HG03342 (cell line): ENCODE data around the gene HIGD1A.

Experiments used
- ATAC-seq: cut with Tn5 transposase; IDR thresholded peaks from one replicate; pipeline ENCODE4 v1.9.1; 2021; ENCODE audit warnings: mild to moderate bottlenecking, moderate library complexity; ENCODE audit not compliant: unreplicated experiment

The HIGD1A gene

DNA sequence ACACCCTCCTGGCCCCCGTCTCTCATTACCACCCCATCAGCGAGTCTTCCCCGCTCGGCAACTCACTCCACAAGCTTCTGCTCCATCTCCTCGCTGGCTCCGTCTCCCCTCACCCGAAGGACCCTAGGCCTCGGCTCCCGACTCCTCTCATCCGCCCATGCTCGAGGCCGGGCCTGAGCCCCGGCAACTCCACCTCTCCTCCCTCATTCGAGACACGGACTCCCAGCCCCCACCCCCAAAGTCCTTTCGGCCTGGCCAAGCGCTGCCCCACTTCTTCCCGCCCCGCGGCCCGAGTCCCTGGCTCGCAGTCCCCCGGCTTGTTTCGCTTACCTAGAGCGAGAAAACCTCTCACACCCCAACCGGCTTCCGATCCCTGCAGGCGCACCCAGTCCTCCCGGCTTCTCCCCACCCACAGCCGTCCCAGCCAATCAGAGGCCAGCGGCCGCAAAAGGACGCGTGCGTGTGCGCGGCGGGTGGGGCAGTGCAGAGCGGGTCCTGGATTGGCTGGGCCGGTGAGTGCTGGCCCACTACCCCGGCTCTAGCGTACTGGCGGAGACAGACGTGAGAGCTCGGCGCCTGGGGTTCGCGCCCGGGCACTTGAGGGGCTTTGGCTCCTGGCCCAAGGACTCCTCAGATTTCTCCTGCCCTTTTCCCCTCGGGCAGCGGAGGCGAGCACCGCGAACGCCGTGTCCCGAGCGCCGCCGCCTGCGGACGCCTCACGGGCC is at the start of gene HIGD1A:
TSS of gene HIGD1A (minus strand) at position 385 of the 725 bp plus-strand sequence. CDS start 10,237 bp downstream, outside the sequence.
- ATAC-seq = peak; percentile 99

DNA sequence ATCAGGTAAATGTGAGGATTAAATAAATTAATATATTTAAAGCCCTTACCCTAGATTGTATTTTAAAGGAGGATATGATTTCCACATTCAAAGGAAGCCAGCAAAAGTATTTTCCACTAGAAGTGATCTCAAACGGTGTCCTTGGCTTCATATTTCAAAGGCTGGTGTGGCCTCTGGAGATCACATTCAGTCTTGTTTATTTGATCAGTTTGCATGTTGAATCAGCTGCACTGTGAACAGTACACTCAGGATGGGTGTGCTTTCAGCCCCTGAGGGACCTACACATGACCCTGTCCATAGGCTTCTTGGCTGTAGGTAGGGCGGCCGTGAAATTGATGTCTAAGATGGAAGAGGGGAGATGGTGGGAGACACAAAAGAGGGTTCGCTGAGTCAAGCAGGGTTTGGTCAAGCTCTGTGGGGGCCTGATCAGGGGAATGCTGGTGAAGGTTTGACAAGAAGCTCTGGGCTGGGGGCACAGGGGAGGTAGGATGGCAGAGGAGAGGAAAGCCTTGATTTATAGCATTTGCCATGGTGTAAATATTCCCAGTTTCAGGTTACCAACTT is 49.5 kb upstream of the HIGD1A start:
- no peak for ATAC-seq

DNA sequence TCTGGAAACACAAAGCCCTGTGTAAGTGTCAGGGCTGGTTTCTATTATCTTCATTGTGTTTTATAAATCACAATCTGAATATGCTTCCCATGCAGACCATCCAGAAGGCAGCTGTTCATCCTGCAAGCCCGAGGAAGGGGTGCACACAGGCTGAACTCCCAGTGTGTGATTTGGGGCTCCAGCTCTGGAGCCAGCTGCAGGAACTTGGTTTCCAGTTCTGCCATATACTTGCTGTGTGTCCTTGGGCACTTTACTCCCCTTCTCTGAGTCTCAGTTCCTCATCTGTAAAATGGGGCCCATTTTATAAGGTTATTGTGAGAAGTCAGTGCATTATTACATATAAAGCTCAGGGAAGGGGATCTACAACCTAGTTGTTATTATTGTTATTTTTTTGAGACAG is 48.8 kb upstream of the HIGD1A start:
- ATAC-seq = no peak

DNA sequence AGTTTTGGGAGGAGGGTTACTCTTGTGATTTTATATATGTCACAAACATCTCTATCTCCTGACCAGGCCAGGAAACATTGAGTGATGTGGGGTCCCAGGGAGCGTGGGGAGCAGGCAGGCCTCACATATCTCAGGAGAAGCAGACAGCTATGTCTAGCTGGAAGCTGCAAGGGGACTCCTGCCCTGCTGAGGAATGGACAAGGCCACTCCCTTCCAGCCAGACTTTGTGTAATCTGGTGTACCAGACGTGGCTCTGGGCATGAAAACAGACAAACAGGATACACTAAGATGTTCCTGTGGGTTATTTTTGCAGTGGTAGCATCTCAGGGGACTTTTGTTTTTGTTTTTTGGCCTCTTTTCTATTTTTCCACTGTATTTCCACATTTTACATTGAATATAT is 48.2 kb upstream of the HIGD1A start:
- no peak for ATAC-seq

DNA sequence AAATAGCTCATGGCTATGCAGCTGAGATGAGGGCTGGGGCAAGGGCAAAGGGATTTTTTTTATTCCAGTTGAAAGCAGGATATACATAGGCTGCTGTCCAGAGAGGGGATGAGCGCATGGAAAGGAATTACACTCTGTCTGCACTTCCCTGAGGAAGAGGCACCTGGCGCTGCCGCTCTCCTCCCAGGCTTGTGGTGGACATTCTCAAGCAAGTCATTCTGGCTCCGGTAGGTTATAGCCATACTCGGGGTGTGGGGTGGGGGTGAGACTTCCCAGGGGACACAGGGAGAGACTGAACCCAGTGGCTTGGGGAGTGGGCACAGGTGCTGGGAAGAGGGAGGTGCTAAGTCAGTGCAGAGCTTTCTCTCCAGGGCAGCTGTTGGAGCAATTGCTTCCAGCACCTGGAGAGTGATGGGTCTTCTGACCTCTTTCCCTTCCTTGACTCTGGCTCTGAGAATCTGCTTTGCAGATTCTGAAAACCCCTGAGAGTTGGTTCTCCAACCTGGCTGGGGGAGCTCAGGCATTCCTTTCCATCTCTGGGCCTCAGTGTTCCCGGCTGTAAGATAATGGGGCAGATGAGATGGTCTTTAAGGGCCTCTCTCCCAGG is 47.0 kb upstream of the HIGD1A start:
- ATAC-seq = no peak

DNA sequence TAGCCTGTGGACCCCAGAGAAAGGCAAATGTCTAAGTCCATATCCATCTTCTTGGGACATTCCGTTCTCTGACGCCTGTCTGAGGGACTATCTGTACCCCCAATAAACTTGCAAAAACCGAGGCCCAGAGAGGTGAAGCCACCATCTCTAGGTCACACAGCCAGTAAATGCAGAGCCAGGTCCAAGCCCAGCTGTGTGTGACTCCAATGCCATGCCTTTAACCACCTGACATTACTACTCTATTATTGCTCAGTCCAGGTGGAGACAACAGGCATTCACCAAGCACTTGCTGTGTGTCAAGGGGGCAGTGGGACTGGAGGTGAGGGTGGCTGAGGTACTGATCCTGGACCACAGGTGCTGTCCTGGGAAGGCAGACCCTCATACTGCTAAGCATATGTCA is 46.0 kb upstream of the HIGD1A start:
- ATAC-seq = no peak

DNA sequence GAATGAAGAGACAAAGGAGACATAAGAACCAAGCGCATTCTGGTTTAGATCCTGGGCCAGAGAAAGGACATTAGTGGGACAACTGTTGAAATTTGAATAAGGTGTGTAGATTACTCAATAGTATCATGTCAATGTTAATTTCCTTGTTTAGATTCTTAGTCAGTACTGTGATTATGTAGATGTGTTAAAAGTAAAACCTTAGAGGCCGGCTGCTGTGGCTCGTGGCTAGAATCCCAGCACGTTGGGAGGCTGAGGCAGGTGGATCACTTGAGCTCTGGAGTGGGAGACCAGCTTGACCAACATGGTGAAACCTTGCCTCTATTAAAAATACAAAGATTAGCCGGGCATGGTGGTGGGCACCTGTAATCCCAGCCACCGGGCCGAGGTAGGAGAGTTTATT is 44.7 kb upstream of the HIGD1A start:
- no peak for ATAC-seq

DNA sequence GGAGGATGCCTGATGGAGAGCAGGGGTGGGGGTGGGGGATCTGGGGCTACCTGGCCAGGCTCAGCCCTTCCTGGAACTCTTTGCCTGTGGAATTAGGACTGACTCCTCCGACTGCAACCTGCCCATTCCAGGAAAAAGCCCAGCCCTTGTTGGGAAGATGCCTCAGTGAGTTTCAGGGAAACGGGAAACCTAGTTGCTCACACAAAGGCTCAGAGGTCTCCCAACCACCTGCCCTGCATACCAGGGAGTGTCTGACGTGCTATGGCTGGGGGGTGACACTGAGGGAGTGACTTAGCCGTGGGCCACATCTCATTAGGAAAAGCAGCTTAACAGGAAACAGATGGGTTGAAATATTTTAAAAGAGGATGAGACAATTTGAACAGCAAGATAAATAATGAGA is 43.4 kb upstream of the HIGD1A start:
- ATAC-seq = no peak

DNA sequence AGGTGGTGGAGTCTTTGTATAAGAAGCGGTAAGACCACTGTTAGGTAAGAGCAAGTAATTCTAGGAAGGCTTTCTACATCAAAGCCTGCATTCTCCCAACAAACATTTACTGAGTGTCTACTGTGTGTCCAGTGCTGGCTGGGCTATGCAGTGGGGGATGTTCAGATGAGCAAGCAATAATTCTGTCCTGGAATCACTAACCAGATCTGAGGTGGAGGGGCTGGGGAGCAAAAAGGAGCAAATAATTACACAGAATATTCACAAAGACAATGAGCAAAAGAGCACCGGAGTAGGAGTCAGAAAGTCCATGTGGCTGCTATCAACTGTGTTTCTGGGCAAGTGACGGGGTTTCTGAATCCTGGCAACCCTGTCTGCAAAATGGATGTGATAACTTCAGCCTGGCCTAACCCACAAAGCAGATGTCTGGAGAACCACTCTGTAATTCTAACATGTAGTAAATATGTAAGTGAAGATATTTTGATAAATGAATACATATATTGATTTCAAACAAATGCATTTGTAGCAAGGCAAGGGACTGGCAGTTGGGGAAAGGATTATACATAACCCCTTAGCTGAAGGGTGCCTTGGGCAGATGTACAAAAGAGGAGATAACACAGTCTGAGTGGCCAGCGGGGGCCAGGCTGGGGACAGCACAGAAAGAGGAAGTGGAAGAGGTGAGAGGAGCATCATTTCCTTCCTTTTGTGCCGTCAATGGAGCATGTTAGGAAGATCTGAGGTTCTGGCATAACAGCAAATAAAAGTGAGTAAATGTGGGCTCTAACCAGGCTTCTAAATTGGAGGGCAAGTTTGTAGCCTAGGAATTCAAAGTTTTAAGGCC is 42.6 kb upstream of the HIGD1A start:
- no peak for ATAC-seq

DNA sequence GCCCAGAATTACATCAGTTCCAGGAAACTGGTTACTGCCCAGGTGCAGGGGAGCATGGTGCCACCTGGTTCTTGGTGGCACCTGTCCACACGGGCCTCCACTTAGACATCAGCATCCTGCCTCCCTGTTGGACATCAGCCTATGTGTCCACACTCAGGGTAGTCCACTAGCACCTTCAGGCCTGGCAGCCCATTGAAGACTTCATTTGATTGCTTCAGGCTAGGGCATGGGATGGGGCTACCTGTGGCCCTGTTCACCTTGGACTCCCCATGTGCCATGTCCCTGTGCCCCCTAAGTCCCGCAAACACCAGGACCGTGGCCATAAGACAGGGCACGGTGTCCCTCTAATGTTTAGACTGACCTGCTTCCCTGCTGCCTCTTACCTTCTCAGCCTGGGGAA is 40.5 kb upstream of the HIGD1A start:
- ATAC-seq = no peak

DNA sequence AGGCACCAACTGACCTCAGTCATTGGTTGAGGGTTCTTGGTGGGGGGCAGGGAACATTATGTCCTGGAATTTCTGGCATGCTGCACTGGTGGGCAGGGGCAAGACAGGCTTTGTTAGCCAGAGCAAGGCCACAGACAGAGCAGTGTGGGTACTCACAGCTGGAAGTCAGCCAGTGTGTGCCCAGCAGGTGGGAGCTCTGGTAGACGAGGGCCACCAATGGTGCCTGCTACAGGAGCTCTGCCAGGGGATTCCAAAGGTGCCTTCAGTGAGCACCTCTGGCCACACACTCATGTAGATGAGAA is 40.1 kb upstream of the HIGD1A start:
- no peak for ATAC-seq

DNA sequence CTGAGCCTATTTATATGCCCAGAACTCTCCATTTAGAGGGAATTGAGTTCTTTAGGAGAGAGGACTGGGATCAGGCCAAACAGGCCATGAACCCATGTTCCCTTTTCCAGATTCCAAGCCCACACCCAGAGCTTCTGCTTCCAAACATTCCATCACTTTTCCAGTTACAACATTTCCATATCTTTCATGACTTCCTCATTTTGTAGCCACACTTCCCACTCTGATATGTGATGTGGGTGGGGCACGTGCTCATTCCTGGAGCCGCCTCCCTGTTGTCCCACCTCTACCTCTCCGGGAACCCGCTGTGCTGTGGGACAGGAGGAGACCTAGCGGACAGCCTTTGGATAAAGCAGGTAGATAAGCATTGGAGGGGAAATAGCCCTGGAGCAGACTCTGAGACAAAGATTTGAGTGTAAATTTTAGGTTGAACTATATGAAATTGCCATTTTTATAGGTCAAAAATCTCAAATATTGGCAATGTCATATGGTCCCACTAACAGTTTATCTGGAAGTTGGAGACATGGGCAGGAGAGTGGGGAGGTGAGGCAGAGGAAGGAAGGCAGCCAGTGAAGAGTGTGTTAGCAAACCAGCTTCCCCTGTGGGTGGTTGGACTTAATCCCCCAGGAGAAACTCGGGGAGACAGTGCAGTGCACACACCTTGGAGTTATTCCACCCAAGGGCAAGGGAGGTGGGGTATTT is 39.6 kb upstream of the HIGD1A start:
- no peak for ATAC-seq

DNA sequence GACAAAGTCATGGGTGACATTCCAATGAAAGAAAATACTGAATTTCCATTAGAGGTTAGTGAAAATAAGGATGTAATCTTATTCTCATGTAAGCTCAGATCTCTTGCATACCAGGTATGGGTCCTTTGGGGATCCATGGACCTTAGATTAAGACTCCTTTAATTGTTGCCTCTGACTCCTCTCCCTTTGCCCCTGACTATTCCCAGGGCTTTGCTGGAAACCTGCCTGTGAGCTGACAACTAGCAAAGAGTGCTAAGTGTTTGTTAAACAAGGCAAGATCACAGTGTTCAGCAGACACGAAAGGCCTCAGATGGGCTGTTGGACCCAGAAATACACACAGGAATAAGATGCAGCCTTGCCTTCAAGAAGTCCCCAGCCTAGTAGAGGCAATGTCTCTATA is 37.0 kb upstream of the HIGD1A start:
- no peak for ATAC-seq

DNA sequence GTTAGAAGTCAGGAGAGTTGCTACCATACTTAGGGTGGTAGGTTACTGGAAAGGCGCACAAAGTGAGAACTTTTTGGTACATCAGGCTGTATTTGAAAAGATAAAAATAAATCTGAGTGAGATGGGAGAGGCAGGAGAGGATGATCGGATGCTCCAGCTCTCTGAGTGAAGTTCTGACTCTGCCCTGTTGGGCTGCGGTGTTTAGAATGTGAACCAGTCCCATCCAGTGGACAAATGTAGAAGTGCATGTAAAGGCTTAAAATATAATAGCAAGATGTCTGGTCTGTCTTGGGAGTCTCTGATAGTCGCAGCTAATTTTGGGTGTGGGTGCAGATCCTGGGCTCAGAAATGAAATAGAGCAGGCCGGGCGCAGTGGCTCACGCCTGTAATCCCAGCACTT is 35.3 kb upstream of the HIGD1A start:
- ATAC-seq = peak; percentile 93

DNA sequence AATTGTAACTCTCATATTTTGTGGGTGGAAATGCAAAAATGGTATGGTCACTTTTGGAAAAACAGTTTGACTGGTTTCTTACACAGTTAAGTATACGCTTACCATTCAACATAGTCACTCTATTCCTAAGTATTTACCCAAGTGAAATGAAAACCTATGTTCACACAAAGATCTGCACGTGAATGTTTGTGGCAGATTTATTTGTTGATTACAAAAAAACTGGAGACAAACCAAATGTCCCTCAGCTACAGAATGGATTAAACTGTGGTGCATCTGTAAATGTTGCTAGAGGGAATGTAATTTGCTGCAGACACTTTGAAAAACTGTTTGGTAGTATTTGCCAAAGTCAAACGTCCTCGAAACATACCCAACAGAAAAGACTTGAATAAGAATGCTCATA is 34.3 kb upstream of the HIGD1A start:
- ATAC-seq = no peak

DNA sequence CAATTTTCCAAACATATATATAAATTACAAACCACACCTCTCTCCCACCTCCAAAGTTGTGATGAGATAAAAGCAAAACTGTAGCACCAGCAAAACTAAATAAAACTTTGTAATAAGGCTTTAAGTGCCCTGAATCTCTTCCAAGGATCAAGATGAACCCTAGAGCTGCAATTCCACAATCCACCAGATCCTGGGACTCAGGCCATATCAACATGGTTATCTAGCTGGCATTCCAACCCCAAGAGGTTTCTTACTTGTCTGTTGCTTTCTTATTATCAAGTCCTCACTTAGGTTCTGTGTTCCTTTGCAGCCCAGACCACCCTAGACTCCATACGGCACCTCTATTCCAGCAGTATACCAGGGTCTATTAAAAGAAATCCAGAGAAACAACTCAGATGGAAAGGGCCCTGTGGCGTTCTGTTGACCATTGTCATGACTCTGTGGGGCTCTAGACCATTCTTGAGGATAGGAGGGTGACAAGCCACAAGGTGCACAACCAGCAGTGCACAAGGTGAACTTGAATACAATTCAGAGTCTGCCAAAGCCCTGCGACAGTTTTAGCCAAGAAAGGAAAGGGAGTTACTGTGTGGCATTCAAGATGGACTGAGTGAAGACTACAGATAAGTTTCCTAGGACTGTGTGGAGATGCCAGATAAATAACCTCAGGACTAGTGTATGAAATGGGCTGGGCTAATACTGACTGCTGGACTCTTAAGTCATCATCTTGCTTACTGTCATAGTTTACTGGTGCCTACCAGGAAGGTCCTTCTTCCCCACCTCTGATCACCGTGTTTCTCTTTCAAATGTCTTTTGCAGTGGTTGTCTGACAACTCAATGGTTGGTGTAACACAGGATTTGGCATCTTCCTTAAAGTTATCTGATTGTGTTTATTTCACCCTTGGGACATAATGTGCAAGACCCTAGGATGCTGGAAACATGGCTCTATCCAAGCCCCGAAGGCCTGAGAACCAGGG is 32.1 kb upstream of the HIGD1A start:
- ATAC-seq = no peak

DNA sequence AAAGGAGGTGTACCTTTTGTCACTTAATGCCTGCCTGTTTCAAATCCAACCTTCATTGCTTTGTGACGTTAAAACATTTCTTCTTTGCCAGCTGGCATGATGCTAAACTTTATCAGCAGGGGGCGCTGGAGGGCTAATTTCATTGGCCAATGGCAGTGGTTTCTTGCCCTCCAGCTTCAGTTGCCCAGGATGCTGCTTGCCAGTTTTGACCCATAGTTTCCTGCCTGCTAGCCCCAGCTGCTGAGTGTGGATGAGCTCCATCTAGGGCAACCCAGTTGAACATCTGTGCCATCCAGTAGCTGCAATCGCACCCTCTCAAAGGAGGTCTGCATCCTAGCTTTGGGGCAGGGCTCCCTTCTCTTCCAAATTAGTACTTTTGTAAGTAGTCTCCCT is 27.0 kb upstream of the HIGD1A start:
- ATAC-seq = peak; percentile 68

DNA sequence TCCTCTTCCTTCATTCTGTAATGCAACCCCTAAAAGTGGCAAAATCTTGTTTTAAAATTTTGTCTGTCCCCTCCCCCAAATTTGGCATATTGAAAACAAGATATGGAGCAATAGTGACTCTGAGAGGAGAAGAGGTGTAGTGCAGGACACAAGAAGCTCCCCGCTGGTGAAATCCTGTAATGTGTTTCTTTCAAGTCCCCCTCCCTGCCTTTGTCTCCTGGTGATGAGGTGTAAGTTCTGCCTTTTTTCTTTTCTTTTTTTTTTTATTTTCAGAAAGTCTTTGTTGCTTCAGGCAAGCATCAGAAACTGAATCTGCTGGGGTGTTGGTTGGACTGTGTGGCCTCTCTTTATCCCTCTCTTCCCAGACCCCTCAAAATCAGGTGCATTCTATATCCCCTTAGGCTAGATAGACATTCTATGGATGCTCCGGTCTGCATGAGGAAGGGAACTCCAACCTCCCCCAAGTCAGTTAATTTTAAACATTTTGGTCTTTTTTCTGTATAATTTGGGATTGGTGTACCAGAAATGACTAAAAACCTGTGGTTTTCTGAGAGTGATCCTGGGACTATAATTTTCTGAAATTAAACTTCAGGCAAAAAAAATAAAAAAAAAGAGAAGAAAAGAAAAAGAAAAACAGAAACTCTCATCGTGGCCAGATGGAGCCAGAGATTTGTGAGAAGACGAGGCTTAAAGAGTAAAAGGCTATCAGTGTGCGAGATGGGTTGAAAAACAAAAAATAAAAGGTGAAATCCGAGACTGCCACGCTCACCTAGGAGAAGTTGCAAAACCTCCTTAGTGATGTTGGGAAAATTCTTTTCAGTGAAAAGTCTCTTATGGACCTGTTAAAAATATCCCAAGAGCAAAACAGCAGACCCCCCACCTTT is 26.4 kb upstream of the HIGD1A start:
- no peak for ATAC-seq
